Activated CD4-positive, alpha-beta T cell treated with anti-CD3 and anti-CD28 coated beads, Interleukin-2, Interleukin-4, amounts not matched to agents 100 ng/mL and 50 ng/mL, durations not matched to agents 16 hours and 8 hours (primary cell): ENCODE measurements around the gene UBAP2.
"Not testable (repeated sequence)": the region's sequence is repeated elsewhere in the genome, so short reads cannot be mapped to it uniquely, and the experiment has no call there.

Experiments
- DNase-seq: peaks from one replicate; pipeline ENCODE4 v3.0.0-alpha.2; 2020; ENCODE audit warnings: low spot score

Gene UBAP2

GRCh38 chr9:33964086-33964768 is 84.5 kb downstream of the UBAP2 start:
- DNase-seq: no peak

DNA sequence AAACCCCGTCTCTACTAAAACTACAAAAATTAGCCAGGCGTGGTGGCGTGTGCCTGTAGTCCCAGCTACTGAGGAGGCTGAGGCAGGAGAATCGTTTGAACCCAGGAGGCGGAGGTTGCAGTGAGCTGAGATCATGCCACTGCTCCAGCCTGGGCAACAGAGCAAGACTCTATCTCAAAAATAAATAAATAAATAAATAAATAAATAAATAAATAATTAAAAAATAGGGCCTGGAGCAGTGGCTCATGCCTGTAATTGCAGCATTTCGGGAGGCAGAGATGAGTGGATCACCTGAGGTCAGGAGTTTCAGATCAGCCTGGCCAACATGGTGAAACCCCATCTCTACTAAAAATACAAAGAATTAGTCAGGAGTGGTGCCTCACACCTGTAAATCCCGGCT is 86.2 kb downstream of the UBAP2 start:
- DNase-seq: not testable (repeated sequence)

DNA sequence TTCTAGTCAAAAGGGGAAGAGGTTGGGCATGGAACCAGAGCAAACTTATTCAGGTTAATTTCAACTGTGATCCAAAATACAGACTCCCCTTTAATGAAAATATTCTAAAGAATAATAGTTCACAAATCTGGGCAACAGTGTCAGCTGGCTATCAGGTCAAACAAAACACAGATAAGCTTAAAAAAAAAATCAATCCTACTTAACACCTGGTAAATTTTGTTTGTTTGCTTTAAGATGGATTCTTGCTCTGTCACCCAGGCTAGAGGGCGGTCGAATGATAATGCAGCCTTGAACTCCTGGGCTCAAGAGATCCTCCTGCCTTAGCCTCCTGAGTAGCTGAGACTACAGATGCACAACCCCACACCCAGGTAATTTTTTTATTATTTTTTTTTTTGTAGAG is 89.0 kb downstream of the UBAP2 start:
- DNase-seq: no peak

DNA sequence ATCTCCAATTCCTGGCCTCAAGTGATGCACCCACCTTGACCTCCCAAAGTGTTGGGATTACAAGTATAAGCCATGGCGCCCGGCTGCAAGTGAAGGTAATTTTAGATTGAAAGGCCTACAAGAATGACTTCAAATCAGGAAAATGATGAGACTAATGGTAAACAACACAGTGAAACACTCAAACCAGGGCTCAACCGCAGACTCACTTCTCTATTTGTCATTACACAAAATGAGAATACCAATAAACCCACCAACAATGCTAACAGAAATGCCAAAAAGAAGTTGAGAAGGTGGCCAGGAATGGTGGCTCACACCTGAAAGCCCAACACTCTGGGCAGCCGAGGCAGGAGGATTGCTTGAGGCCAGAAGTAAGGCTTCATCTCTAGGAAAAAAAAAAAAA is 92.1 kb downstream of the UBAP2 start:
- DNase-seq: no peak

DNA sequence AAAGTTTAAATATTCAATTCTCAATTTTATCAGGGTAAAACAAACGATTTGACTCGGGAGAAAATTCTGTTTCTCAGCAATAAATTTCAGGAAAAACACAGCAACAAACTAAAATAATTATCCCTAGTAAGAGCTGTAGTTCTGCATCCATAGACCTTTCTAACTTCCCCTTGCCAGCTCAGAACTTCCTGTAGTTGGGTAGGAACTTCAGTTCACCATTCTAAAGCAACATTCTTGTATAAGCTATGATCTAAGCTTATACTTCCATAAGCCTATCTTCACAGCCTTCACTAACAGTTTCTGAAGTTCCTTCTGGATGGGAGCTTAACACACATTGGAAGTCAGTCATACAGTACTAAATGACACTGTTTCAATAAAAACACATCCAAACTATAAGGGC is 96.6 kb downstream of the UBAP2 start:
- no peak for DNase-seq

- no peak for DNase-seq
Measured at GRCh38 chr9:33950371-33950770, 98.3 kb downstream of the UBAP2 start.

DNA sequence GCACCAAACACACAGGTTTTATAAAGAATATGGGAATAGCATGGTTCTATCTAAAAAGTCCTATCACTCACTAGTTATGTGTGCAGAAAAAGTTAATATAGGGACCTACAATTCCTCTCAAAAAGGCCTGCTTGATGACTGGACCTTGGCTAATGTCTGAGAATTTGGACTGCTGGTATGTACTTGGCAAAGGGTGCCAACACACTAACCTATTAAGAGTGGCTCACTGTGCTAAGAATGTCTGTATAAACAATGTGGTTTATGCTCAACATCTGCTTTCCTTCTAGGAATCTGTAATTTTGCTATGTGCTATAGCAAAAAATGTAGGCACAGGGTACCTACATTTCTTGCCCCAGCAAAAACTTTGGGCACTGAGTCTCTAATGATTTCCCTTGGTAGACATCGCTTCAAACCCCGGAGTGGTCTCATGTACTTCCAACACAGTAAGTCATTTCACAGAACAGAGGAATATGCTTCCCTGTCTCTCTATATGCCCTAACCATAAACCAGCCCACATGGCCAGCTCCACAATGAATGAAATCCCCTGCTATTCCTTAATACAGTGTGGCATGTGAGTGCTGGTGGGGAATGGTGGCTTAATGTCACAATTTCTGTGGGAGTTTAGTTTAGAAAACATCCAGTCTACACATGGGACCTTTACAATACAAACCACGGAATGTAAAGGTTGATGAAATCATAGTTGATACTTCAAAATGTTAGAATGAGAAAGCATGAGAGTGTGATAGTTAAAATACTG is 101.7 kb downstream of the UBAP2 start:
- no peak for DNase-seq

DNA sequence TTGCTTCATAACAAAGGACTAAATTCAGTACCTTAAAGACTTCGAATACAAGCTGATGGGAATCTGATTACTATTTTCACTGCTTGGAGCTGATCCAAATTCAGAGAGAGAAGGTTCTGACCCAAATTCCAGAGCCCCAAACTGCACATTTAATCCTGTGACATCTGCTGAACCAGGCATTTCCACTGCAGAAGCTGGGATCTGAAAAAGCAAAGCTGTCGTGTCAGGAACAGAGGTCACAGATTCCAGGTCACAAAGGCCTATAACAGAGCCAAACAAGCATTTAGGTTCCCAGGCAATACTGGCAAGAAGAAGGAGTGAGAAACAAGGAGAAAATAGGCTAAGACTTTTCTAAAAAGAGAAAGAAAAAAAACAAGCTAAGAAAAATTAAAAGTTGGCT is 105.3 kb downstream of the UBAP2 start:
- DNase-seq: no peak

DNA sequence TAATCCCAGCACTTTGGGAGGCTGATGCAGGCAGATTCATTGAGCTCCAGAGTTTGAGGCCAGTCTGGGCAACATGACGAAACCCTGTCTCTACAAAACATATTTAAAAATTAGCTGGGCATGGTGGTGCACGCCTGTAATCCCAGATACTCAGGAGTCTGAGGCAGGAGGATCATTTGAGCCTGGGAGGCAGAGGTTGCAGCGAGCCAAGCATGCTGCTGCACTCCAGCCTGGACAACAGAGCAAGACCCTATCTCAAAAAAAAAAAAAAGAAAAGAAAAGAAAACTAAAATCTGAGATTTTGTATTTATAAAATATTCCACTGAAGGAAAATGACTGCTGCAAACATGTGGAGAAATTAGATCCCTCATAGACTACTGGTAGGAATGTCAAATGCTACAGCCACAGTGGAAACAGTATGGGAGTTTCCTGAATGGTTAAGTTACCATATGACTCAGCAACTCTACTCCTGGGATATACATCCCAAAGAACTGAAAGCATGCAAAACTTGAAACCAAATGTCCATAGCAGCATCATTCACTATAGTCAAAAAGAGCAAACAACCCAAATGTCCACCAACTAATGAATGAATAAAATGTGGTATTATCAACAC is 106.1 kb downstream of the UBAP2 start:
- DNase-seq: no peak

- DNase-seq: no peak
Measured at GRCh38 chr9:33939924-33940874, 108.5 kb downstream of the UBAP2 start.

DNA sequence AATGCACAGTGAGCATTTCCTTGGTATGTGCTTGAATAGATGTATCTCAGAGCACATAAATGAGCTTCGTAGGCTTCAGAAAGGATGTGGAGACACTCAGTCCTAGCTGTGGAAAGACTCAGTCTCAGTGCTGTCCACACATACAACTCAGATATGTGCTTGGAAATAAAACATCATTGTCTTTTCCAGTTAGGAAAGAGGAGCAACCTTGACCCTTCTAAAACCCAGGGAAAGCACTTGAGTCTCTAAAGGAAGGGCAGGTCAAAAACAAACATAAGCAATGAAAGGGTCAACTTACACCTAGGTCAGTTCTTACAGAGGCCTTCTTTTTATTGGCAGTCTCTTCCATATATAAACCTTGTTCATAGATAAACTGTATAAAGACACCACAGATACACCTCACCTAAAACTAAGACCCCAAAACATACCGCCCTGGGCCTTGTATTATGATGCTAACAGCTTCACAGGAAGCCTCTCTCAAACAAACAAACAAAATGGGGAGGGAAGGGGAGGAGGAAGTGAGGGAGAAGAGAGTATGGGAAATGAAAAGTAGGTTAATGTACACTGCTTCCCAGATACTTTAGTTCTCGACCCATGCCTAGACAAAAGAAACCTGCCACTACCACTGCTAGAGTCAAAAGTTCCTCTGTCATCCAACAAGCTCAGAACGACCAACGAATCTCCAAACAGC is 114.4 kb downstream of the UBAP2 start:
- DNase-seq: no peak

DNA sequence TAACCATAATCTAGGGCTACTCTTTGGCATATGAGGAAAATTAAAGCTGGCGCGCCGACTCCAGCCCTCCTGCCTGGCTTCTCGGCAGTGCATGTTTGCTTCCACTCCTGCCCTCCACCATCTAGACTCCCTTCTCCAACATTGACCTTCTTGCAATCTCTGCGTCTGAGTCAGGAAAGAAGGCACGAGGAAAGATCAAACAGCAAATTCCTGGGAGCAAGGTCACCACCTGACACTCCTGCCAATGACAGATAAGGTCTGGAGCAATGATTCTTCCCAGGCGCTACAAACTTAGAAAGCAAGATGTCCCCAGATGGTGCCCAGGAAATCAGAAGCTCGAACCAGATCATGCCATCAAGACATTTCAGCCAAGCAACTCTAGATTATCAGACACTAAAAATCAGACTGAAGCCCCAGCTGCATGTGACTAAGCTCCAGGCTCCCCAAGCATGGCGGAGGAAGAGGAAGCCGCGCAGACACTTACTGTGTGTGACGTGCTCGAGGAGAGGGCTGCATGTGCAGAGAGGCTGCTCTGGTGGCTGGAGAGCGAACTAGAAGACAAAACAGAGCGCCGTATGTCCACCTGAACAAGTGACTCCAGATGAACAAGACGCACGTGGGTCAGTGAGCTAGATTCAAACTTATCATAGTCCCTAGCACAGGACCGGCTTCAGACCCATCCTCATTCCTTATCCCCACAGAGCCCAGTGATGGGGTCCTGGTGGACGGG is 116.4 kb downstream of the UBAP2 start:
- DNase-seq: no peak

DNA sequence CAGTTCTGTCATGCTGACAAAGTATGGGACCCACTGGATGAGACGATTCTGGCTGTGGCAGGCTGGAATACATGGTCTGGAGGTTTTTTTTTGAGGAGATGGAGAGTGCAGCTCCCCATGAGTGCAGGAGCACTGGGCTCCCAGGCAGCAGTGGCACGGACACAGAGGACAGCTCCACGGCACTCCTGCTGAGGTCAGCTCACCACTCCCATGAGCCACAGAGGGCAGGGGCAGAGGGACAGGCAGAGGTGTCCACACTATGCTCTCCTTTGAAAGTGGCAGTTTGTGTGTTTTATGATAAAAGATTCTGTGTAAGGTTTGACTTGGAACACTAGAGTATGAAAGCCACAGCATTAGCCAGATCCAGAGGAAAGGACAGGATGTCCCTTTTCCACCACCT is 117.4 kb downstream of the UBAP2 start:
- DNase-seq: no peak

GRCh38 chr9:33927694-33928093 is 121.0 kb downstream of the UBAP2 start:
- no peak for DNase-seq

GRCh38 chr9:33926746-33927485 is 121.8 kb downstream of the UBAP2 start:
- no peak for DNase-seq

DNA sequence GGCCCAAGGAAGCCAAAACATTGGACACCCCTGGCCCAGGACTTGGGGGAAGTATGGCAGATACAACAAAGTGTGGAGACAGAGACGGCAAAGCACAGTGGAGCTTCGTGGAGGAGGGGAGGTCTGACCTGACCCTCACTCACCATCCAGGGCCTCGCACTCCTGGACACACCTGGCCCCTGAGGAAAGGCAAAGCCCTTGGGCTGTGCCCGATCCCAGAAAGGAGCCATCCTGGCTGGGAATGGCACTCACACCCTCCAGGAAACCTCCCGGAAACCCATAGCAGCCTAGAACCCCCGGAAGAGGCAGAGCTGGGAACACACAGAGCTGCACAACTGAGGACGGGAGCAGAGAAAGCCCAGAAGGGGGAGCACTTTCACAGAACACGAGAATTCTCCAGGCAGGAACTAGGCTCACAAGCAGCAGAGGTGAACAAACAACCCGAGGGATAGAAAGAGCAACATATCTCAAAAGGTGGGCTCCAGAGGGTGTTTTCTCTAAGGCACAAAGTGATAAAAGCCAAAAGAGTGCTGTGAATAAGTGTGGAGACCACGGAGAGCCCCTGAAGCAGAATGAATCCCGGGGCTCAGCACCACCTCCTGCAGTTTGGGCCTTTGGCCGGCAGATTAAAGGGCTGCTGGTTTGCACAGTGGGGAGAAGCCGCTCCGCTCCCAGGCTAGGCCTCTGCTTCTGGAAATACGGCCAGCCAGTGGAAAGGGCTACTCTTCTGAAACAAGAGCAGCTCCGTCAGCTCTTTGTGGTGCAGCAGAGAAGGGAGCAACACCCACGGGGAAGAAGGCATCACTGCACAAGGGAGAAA is 123.5 kb downstream of the UBAP2 start:
- DNase-seq: peak; percentile 8

DNA sequence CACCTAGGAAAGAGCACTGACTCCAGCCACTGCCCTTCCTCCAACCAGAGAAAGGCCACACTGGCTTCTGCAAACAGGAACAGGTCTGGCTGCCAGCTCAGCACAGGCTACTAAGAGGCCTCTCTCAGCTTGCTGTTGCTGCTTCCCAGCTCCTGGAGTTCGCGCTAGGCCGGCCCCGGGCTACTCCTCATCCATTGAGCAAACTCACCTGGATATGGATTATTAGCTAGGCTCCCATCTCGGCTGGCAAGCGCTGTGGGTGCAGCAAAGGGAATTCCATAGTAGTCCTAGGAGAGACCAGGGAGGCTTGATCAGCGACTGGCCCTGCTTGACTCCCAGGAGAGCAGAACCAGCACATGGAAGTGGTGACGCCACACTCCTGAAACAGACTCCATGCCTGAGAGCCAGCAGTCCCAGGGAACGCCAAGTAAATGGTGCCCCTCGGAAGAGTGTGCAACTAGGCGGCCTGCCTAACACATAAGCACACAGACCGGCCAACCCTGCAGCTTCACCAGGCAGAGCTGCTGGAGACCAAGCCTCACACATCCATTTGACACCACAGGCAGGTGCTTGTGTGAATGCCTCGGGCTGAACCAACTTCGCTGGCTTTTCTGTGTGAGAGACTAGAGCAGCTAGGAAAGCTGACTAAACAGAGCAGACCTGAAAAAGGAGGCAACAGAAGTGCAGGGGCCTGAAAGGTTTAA is 124.5 kb downstream of the UBAP2 start:
- DNase-seq: no peak

- DNase-seq: no peak
Measured at GRCh38 chr9:33923079-33923478, 125.6 kb downstream of the UBAP2 start.
